Ishikawa (cell line): ENCODE results near the gene STPG2.

ENCODE experiments used
- CEBPB ChIP-seq: IDR thresholded peaks from 2 replicates; pipeline ENCODE4 v1.6.1; 2012
- CREB1 ChIP-seq: IDR thresholded peaks from 2 replicates; pipeline ENCODE4 v1.6.1; 2012; ENCODE audit warnings: low read depth
- EGR1 ChIP-seq: IDR thresholded peaks from 2 replicates; pipeline ENCODE4 v1.6.1; 2012
- EP300 ChIP-seq: IDR thresholded peaks from 2 replicates; pipeline ENCODE4 v1.6.1; 2012; ENCODE audit warnings: borderline replicate concordance
- RAD21 ChIP-seq: IDR thresholded peaks from 2 replicates; pipeline ENCODE4 v1.6.1; 2012; ENCODE audit warnings: low read depth
- TAF1 ChIP-seq: IDR thresholded peaks from 2 replicates; pipeline ENCODE4 v1.6.1; 2012; ENCODE audit warnings: low read depth, mild to moderate bottlenecking
- TCF12 ChIP-seq: IDR thresholded peaks from 2 replicates; pipeline ENCODE4 v1.6.1; 2012; ENCODE audit warnings: low read depth
- TEAD4 ChIP-seq: IDR thresholded peaks from 2 replicates; pipeline ENCODE4 v1.6.1; 2012
- YY1 ChIP-seq: IDR thresholded peaks from 2 replicates; pipeline ENCODE4 v1.6.1; 2012; ENCODE audit warnings: low read depth
- ZBTB7A ChIP-seq: IDR thresholded peaks from 2 replicates; pipeline ENCODE4 v1.6.1; 2012; ENCODE audit warnings: low read depth
- TF ChIP-seq, protein P1 (sequence below): IDR thresholded peaks from 2 replicates; pipeline ENCODE4 v1.6.1; 2012; ENCODE audit warnings: low read depth, mild to moderate bottlenecking
- TF ChIP-seq, protein P2 (sequence below): IDR thresholded peaks from 2 replicates; pipeline ENCODE4 v1.6.1; 2012
- TF ChIP-seq, protein P3 (sequence below): IDR thresholded peaks from 2 replicates; pipeline ENCODE4 v1.6.1; 2012

DNA sequence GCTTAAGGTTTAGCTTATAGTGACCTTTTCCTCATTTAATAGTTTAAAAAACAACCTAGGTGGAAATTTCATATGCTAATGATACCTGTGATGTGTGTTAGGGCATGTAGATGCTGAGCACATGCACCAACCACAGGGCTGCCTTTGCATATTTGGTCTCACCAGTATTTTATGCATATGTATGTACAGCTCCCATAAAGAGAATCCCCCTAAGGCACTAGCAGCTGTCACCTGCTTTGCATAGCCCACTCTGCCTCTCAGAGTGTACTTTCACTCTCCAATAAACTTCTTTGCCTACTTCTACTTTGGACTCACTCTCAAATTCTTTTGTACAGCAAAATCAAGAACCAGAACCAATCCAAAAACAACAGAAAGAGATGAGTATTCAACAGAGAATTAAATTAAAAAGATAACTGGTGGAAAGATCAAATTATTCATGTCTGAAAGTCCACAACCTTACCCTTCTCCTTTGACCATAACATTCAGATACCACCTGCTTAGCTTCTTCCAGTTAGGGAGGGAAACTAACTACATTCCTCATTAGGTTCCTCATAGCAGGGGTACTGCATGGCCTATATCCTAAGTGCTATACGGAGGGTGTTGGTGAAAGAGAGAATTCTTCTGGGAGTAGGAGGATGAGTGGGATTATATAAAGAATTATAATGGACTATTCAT is 250.5 kb downstream of the STPG2 start:
- TF ChIP-seq ZBTB7A (no peak), EP300 (no peak), TAF1 (no peak), RAD21 (no peak), CREB1 (no peak), EGR1 (no peak), TEAD4 (no peak), CEBPB (no peak), YY1 (no peak), TCF12 (no peak)
- TF ChIP-seq, protein P1, sequence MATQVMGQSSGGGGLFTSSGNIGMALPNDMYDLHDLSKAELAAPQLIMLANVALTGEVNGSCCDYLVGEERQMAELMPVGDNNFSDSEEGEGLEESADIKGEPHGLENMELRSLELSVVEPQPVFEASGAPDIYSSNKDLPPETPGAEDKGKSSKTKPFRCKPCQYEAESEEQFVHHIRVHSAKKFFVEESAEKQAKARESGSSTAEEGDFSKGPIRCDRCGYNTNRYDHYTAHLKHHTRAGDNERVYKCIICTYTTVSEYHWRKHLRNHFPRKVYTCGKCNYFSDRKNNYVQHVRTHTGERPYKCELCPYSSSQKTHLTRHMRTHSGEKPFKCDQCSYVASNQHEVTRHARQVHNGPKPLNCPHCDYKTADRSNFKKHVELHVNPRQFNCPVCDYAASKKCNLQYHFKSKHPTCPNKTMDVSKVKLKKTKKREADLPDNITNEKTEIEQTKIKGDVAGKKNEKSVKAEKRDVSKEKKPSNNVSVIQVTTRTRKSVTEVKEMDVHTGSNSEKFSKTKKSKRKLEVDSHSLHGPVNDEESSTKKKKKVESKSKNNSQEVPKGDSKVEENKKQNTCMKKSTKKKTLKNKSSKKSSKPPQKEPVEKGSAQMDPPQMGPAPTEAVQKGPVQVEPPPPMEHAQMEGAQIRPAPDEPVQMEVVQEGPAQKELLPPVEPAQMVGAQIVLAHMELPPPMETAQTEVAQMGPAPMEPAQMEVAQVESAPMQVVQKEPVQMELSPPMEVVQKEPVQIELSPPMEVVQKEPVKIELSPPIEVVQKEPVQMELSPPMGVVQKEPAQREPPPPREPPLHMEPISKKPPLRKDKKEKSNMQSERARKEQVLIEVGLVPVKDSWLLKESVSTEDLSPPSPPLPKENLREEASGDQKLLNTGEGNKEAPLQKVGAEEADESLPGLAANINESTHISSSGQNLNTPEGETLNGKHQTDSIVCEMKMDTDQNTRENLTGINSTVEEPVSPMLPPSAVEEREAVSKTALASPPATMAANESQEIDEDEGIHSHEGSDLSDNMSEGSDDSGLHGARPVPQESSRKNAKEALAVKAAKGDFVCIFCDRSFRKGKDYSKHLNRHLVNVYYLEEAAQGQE = no peak
- TF ChIP-seq, protein P2, sequence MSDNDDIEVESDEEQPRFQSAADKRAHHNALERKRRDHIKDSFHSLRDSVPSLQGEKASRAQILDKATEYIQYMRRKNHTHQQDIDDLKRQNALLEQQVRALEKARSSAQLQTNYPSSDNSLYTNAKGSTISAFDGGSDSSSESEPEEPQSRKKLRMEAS = no peak
- TF ChIP-seq, protein P3, sequence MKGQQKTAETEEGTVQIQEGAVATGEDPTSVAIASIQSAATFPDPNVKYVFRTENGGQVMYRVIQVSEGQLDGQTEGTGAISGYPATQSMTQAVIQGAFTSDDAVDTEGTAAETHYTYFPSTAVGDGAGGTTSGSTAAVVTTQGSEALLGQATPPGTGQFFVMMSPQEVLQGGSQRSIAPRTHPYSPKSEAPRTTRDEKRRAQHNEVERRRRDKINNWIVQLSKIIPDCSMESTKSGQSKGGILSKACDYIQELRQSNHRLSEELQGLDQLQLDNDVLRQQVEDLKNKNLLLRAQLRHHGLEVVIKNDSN = no peak
